Activated CD4-positive, alpha-beta memory T cell treated with anti-CD3 and anti-CD28 coated beads for 36 hours (primary cell): ENCODE results near the gene MAPK8IP2. TPM values are rescaled to one million over a fixed set of nuclear protein-coding genes. Genes with fewer than 3 reads are reported as not detected.
"Not testable (repeated sequence)": the region's sequence is repeated elsewhere in the genome, so short reads cannot be mapped to it uniquely, and the experiment has no call there.

Experiments used
- CTCF ChIA-PET: fragments of 350-600 bp; sonication (Branson Sonifier 250); formaldehyde crosslinking; loops from one replicate; lab custom pipeline; 2021; ENCODE audit warnings: antibody characterized with exemption, inconsistent platforms; lab: Charles Lee
- POLR2A ChIA-PET: fragments of 350-600 bp; sonication (Branson Sonifier 250); formaldehyde crosslinking; loops from one replicate; lab custom pipeline; 2021; ENCODE audit warnings: antibody characterized with exemption; lab: Charles Lee
- DNase-seq: peaks from one replicate; pipeline ENCODE4 v3.0.0-alpha.2; 2020
- H3K27ac Mint-ChIP-seq: one replicate; pipeline ENCODE4 v1.8.0; 2021; ENCODE audit warnings: mixed read lengths
- H3K27me3 Mint-ChIP-seq: one replicate; pipeline ENCODE4 v1.8.0; 2021; ENCODE audit warnings: mixed read lengths
- H3K36me3 Mint-ChIP-seq: one replicate; pipeline ENCODE4 v1.8.0; 2021; ENCODE audit warnings: mixed read lengths
- H3K4me1 Mint-ChIP-seq: one replicate; pipeline ENCODE4 v1.8.0; 2021; ENCODE audit warnings: low read depth, mixed read lengths
- H3K4me3 Mint-ChIP-seq: one replicate; pipeline ENCODE4 v1.8.0; 2021; ENCODE audit warnings: mild to moderate bottlenecking, mixed read lengths
- H3K9me3 Mint-ChIP-seq: one replicate; pipeline ENCODE4 v1.8.0; 2021; ENCODE audit warnings: mixed read lengths
- intact Hi-C: fragments of 100-400 bp; cut with micrococcal nuclease; formaldehyde crosslinking; loops from one replicate; pipeline ENCODE4 v1.15.1; 2023
- total RNA-seq, 2 experiments: library from RNA; stranded (reverse); gene quantifications; one replicate each; pipeline ENCODE4 v1.2.3, GENCODE V29; 2021

The MAPK8IP2 gene
- total RNA-seq, 2 experiments from 2014 or later: 0.10 to 0.19 TPM

GRCh38 chr22:50627642-50628542 lies 27.3 kb downstream of the MAPK8IP2 start, which contains the start of gene ARSA:
Gene ARSA, minus strand, starts transcription at chr22:50628152. Its CDS starts 373 bp downstream, at chr22:50627779.
- peaks cover 21% of the 10 kb centered on the region for H3K4me1 Mint-ChIP-seq
- H3K27me3 Mint-ChIP-seq: no peaks in the 10 kb centered on the region
- POLR2A ChIA-PET: interaction anchor here (0.9 to 1.4 kb wide), 3 partner anchors 77 to 120 kb away, joined by 3 to 5 read pairs (median 3); partner anchors contain the start of genes LMF2, NCAPH2 and SCO2
- H3K27ac Mint-ChIP-seq: peak within 1 kb of the TSS; percentile 69
- intact Hi-C loops: loop anchor here (1.0 kb wide), 1 partner anchor 63 kb away; no protein-coding TSS in a partner anchor
- H3K36me3 Mint-ChIP-seq: peaks cover 2% of the 10 kb centered on the region
- peak within 1 kb of the TSS; percentile 88 for H3K4me3 Mint-ChIP-seq
- H3K9me3 Mint-ChIP-seq: no peaks in the 10 kb centered on the region
- peak; percentile 85 for DNase-seq
- CTCF ChIA-PET: interaction anchor here (0.8 to 1.4 kb wide), 6 partner anchors 14 to 102 kb away, joined by 3 to 6 read pairs (median 4); partner anchors contain the start of genes SCO2 and SYCE3

- DNase-seq: peak; percentile 24
- CTCF ChIA-PET: interaction anchor here (0.8 to 1.4 kb wide), 3 partner anchors 62 to 103 kb away, joined by 4 to 6 read pairs (median 5); partner anchors contain the start of genes SCO2 and SYCE3
- Mint-ChIP-seq H3K4me1 (peaks cover 19% of the 10 kb centered on the region), H3K4me3 (peak overlapping the region; percentile 88), H3K9me3 (no peaks in the 10 kb centered on the region), H3K27ac (peak overlapping the region; percentile 57), H3K27me3 (no peaks in the 10 kb centered on the region), H3K36me3 (peaks cover 2% of the 10 kb centered on the region)
- intact Hi-C loops: loop anchor here (1.0 kb wide), 1 partner anchor 63 kb away; no protein-coding TSS in a partner anchor
- POLR2A ChIA-PET: interaction anchor here (1.4 kb wide), 1 partner anchor 103 kb away, joined by 5 read pairs; the partner anchor contains the start of gene SCO2
Observed at GRCh38 chr22:50628543-50629134, 28.0 kb downstream of the MAPK8IP2 start.

GRCh38 chr22:50630376-50630775 lies 29.8 kb downstream of the MAPK8IP2 start:
- ChIA-PET POLR2A (no interaction called here), CTCF (interaction anchor here (0.7 to 1.5 kb wide), 2 partner anchors 9 to 10 kb away, joined by 4 read pairs; no protein-coding TSS in a partner anchor)
- Mint-ChIP-seq H3K4me1 (peaks cover 19% of the 10 kb centered on the region), H3K27me3 (no peaks in the 10 kb centered on the region), H3K9me3 (no peaks in the 10 kb centered on the region), H3K4me3 (no peak overlapping the region), H3K27ac (no peak overlapping the region), H3K36me3 (peaks cover 2% of the 10 kb centered on the region)
- DNase-seq: no peak
- intact Hi-C loops: no loop called here

- H3K4me3 Mint-ChIP-seq: no peak overlapping the region
- intact Hi-C loops: no loop called here
- ChIA-PET CTCF (no interaction called here), POLR2A (no interaction called here)
- H3K9me3 Mint-ChIP-seq: no peaks in the 10 kb centered on the region
- H3K27ac Mint-ChIP-seq: no peak overlapping the region
- no peak for DNase-seq
- peaks cover 16% of the 10 kb centered on the region for H3K4me1 Mint-ChIP-seq
- no peaks in the 10 kb centered on the region for H3K36me3 Mint-ChIP-seq
- no peaks in the 10 kb centered on the region for H3K27me3 Mint-ChIP-seq
Observed at GRCh38 chr22:50633086-50633485, 32.5 kb downstream of the MAPK8IP2 start.

GRCh38 chr22:50633771-50634170 lies 33.2 kb downstream of the MAPK8IP2 start:
- CTCF ChIA-PET: no interaction called here
- no peak overlapping the region for H3K27ac Mint-ChIP-seq
- POLR2A ChIA-PET: no interaction called here

GRCh38 chr22:50635591-50635990 lies 35.0 kb downstream of the MAPK8IP2 start:
- peaks cover 2% of the 10 kb centered on the region for H3K4me1 Mint-ChIP-seq
- no peak overlapping the region for H3K27ac Mint-ChIP-seq
- POLR2A ChIA-PET: no interaction called here
- H3K27me3 Mint-ChIP-seq: no peaks in the 10 kb centered on the region
- no peaks in the 10 kb centered on the region for H3K9me3 Mint-ChIP-seq
- CTCF ChIA-PET: no interaction called here
- H3K4me3 Mint-ChIP-seq: no peak overlapping the region
- intact Hi-C loops: no loop called here
- DNase-seq: no peak
- no peaks in the 10 kb centered on the region for H3K36me3 Mint-ChIP-seq

More at GRCh38 chr22:50633771-50634170, 33.2 kb downstream of the MAPK8IP2 start:
- Mint-ChIP-seq H3K4me1 (peaks cover 11% of the 10 kb centered on the region), H3K36me3 (no peaks in the 10 kb centered on the region), H3K4me3 (no peak overlapping the region), H3K27me3 (no peaks in the 10 kb centered on the region), H3K9me3 (no peaks in the 10 kb centered on the region)
- intact Hi-C loops: no loop called here
- no peak for DNase-seq

- H3K4me1 Mint-ChIP-seq, DNase-seq, H3K27ac Mint-ChIP-seq, H3K9me3 Mint-ChIP-seq, intact Hi-C loops, H3K27me3 Mint-ChIP-seq, POLR2A ChIA-PET, H3K36me3 Mint-ChIP-seq, CTCF ChIA-PET, H3K4me3 Mint-ChIP-seq: not testable (repeated sequence)
Observed at GRCh38 chr22:50640296-50640695, 39.7 kb downstream of the MAPK8IP2 start.

- H3K9me3 Mint-ChIP-seq: no peaks in the 10 kb centered on the region
- ChIA-PET POLR2A (no interaction called here), CTCF (no interaction called here)
- H3K27ac Mint-ChIP-seq: no peak overlapping the region
- H3K27me3 Mint-ChIP-seq: peaks cover 10% of the 10 kb centered on the region
- H3K4me3 Mint-ChIP-seq: no peak overlapping the region
- intact Hi-C loops: no loop called here
- H3K36me3 Mint-ChIP-seq: no peaks in the 10 kb centered on the region
- no peaks in the 10 kb centered on the region for H3K4me1 Mint-ChIP-seq
- no peak for DNase-seq
Observed at GRCh38 chr22:50640857-50641647, 40.5 kb downstream of the MAPK8IP2 start.

- intact Hi-C loops: no loop called here
- CTCF ChIA-PET: interaction anchor here (0.6 to 1.0 kb wide), 2 partner anchors 15 to 21 kb away, joined by 3 read pairs; no protein-coding TSS in a partner anchor
- H3K4me3 Mint-ChIP-seq: no peak overlapping the region
- DNase-seq: no peak
- peaks cover 14% of the 10 kb centered on the region for H3K27me3 Mint-ChIP-seq
- no peaks in the 10 kb centered on the region for H3K36me3 Mint-ChIP-seq
- H3K4me1 Mint-ChIP-seq: no peaks in the 10 kb centered on the region
- no peak overlapping the region for H3K27ac Mint-ChIP-seq
- POLR2A ChIA-PET: no interaction called here
- no peaks in the 10 kb centered on the region for H3K9me3 Mint-ChIP-seq
Observed at GRCh38 chr22:50641696-50642607, 41.4 kb downstream of the MAPK8IP2 start.

- H3K4me3 Mint-ChIP-seq, intact Hi-C loops, DNase-seq, H3K36me3 Mint-ChIP-seq, POLR2A ChIA-PET, H3K27ac Mint-ChIP-seq, H3K4me1 Mint-ChIP-seq, H3K9me3 Mint-ChIP-seq, CTCF ChIA-PET: not testable (repeated sequence)
- peaks cover 15% of the 10 kb centered on the region for H3K27me3 Mint-ChIP-seq
Observed at GRCh38 chr22:50643021-50643820, 42.6 kb downstream of the MAPK8IP2 start.
